K562 (cell line): ENCODE data around the gene SGIP1.

Experiments
- EGR1 ChIP-seq: fragments of 450-650 bp; conservative IDR thresholded peaks from 2 replicates; pipeline ENCODE4 v1.6.1; 2017; ENCODE audit warnings: mild to moderate bottlenecking
- GATA2 ChIP-seq: sonication (generic); formaldehyde crosslinking; IDR thresholded peaks from 2 replicates; pipeline ENCODE4 v1.4.0; 2020; ENCODE audit warnings: mild to moderate bottlenecking, missing genetic modification reagents
- JUND ChIP-seq, 2 experiments: IDR thresholded peaks; 2 replicates in 1 of 2; 3 replicates in 1 of 2; pipeline ENCODE4 v1.6.1; 2011; ENCODE audit warnings: borderline replicate concordance in 2 of 2, low read depth in 2 of 2, low read length in 2 of 2, improper control_type of control experiment in 1 of 2, missing biosample characterization in 1 of 2, missing genetic modification characterization in 1 of 2, missing genetic modification reagents in 1 of 2
- POLR2A ChIP-seq: fragments of 450-650 bp; conservative IDR thresholded peaks from 2 replicates; pipeline ENCODE4 v1.6.1; 2016
- TEAD2 ChIP-seq: fragments of 450-650 bp; IDR thresholded peaks from 2 replicates; pipeline ENCODE4 v1.6.1; 2016; ENCODE audit warnings: missing genetic modification characterization, control low read depth, missing compliant biosample characterization
- ZNF184 ChIP-seq: sonication (generic); formaldehyde crosslinking; IDR thresholded peaks from 2 replicates; pipeline ENCODE4 v1.5.0; 2020; ENCODE audit warnings: missing genetic modification reagents
- TF ChIP-seq, protein P1 (sequence below), 2 experiments: fragments of 450-650 bp in 1 of 2; sonication (generic) in 1 of 2; formaldehyde crosslinking in 1 of 2; IDR thresholded peaks in 1 of 2; conservative IDR thresholded peaks in 1 of 2; 2 replicates each; pipeline versions ENCODE4 v1.6.1 to v1.8.1; 2016 to 2023; ENCODE audit warnings: mild to moderate bottlenecking in 2 of 2, moderate library complexity in 2 of 2, inconsistent platforms in 1 of 2, missing genetic modification reagents in 1 of 2
- TF ChIP-seq, protein P2 (sequence below), 3 experiments: IDR thresholded peaks in 2 of 3; conservative IDR thresholded peaks in 1 of 3; 2 replicates each; pipeline ENCODE4 v1.5.1; 2011 to 2012; ENCODE audit warnings: low read length in 3 of 3, mild to moderate bottlenecking in 3 of 3, control low read depth in 2 of 3, improper control_type of control experiment in 1 of 3, inconsistent platforms in 1 of 3, low read depth in 1 of 3, mixed read lengths in 1 of 3, moderate library complexity in 1 of 3; ENCODE audit not compliant: insufficient read depth in 2 of 3
- TF ChIP-seq, protein P3 (sequence below), 2 experiments: fragments of 450-650 bp; IDR thresholded peaks; 2 replicates each; pipeline ENCODE4 v1.6.1; 2018; ENCODE audit warnings: mild to moderate bottlenecking in 2 of 2, low read depth in 1 of 2; ENCODE audit not compliant: partially characterized antibody in 2 of 2

DNA sequence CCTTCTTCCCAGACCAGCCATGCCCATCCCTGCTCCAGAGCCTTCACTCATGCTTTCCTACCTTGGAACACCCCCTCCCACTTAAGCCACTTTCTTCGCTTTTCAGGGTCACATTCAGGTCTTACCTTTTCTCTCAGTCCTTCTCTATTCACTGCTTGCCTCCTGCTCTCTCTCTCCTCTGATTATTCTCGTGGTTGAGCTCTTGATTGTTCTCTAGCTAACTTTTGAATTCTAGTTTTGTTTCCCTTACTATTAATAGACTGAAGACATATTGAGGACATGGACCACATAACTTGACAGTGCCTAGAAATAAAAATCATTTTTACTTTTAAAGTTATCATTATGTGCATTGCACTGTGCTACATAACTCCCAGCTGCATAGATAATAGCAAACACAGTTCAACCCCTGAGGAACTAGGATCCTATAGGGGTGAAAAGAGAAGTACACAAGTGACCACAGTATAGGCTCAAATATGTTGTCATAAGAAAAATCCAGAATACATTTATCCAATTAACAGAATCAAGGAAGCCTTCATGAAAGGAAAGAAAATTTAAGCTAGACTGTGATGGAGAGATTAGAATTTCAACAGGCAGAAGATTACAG is 245.6 kb downstream of the SGIP1 start:
- TF ChIP-seq, protein P1, sequence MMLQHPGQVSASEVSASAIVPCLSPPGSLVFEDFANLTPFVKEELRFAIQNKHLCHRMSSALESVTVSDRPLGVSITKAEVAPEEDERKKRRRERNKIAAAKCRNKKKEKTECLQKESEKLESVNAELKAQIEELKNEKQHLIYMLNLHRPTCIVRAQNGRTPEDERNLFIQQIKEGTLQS (IDR thresholded peaks at IDR 0.05) = no peak
- TF ChIP-seq, protein P1 (CRISPR knock-in tag; conservative IDR thresholded peaks at IDR 0.05) = no peak
- TF ChIP-seq, protein P2, sequence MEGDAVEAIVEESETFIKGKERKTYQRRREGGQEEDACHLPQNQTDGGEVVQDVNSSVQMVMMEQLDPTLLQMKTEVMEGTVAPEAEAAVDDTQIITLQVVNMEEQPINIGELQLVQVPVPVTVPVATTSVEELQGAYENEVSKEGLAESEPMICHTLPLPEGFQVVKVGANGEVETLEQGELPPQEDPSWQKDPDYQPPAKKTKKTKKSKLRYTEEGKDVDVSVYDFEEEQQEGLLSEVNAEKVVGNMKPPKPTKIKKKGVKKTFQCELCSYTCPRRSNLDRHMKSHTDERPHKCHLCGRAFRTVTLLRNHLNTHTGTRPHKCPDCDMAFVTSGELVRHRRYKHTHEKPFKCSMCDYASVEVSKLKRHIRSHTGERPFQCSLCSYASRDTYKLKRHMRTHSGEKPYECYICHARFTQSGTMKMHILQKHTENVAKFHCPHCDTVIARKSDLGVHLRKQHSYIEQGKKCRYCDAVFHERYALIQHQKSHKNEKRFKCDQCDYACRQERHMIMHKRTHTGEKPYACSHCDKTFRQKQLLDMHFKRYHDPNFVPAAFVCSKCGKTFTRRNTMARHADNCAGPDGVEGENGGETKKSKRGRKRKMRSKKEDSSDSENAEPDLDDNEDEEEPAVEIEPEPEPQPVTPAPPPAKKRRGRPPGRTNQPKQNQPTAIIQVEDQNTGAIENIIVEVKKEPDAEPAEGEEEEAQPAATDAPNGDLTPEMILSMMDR (IDR thresholded peaks at IDR 0.05 in 2 of 3, conservative IDR thresholded peaks at IDR 0.05 in 1 of 3; ENCODE audit: insufficient read depth in 2 of 3, low read depth in 1 of 3, low read length in 3 of 3) = no peak
- TF ChIP-seq, protein P3, sequence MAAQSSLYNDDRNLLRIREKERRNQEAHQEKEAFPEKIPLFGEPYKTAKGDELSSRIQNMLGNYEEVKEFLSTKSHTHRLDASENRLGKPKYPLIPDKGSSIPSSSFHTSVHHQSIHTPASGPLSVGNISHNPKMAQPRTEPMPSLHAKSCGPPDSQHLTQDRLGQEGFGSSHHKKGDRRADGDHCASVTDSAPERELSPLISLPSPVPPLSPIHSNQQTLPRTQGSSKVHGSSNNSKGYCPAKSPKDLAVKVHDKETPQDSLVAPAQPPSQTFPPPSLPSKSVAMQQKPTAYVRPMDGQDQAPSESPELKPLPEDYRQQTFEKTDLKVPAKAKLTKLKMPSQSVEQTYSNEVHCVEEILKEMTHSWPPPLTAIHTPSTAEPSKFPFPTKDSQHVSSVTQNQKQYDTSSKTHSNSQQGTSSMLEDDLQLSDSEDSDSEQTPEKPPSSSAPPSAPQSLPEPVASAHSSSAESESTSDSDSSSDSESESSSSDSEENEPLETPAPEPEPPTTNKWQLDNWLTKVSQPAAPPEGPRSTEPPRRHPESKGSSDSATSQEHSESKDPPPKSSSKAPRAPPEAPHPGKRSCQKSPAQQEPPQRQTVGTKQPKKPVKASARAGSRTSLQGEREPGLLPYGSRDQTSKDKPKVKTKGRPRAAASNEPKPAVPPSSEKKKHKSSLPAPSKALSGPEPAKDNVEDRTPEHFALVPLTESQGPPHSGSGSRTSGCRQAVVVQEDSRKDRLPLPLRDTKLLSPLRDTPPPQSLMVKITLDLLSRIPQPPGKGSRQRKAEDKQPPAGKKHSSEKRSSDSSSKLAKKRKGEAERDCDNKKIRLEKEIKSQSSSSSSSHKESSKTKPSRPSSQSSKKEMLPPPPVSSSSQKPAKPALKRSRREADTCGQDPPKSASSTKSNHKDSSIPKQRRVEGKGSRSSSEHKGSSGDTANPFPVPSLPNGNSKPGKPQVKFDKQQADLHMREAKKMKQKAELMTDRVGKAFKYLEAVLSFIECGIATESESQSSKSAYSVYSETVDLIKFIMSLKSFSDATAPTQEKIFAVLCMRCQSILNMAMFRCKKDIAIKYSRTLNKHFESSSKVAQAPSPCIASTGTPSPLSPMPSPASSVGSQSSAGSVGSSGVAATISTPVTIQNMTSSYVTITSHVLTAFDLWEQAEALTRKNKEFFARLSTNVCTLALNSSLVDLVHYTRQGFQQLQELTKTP (IDR thresholded peaks at IDR 0.05; ENCODE audit: low read depth in 1 of 2, partially characterized antibody in 2 of 2) = no peak
- TF ChIP-seq TEAD2 = no peak
- no peak for TF ChIP-seq JUND (IDR thresholded peaks at IDR 0.05; ENCODE audit: borderline replicate concordance, low read depth, low read length)
- no peak for TF ChIP-seq JUND (tag; IDR thresholded peaks at IDR 0.05; ENCODE audit: borderline replicate concordance, low read depth, low read length)
- no peak for TF ChIP-seq ZNF184 (CRISPR knock-in tag)
- no peak for TF ChIP-seq EGR1
- TF ChIP-seq GATA2 (CRISPR knock-in tag) = no peak
- TF ChIP-seq POLR2A = no peak
